Testis (tissue), 2 donors: ENCODE measurements around the gene COL23A1.
"Not testable (repeated sequence)": the region's sequence is repeated elsewhere in the genome, so short reads cannot be mapped to it uniquely, and the experiment has no call there.

Experiments used
- POLR2A ChIP-seq: fragments of 450-650 bp; IDR thresholded peaks from one replicate; pipeline ENCODE4 v1.6.1; 2017; ENCODE audit warnings: antibody characterized with exemption, mild to moderate bottlenecking, moderate library complexity
- TF ChIP-seq, protein P1 (sequence below), 3 experiments: fragments of 450-650 bp in 2 of 3; fragments of 200-600 bp in 1 of 3; sonication (generic) in 1 of 3; IDR thresholded peaks; one replicate each; pipeline ENCODE4 v1.5.1; 2016 to 2019; ENCODE audit warnings: antibody characterized with exemption in 3 of 3, mild to moderate bottlenecking in 2 of 3, moderate library complexity in 1 of 3

DNA sequence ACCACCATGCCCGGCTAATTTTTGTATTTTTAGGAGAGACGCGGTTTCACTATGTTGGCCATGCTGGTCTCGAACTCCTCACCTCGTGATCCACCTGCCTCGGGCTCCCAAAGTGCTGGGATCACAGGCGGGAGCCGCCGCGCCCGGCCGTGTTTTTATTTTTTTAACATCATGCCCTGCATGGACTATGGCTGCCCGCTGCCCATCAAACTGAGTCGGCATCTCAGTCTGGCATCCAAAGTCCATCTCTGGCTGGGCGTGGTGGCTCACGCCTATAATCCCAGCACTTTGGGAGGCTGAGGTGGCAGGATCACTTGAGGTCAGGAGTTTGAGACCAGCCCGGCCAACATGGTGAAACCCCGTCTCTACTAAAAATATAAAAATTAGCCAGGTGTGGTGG is 336.6 kb downstream of the COL23A1 start:
- TF ChIP-seq, protein P1, sequence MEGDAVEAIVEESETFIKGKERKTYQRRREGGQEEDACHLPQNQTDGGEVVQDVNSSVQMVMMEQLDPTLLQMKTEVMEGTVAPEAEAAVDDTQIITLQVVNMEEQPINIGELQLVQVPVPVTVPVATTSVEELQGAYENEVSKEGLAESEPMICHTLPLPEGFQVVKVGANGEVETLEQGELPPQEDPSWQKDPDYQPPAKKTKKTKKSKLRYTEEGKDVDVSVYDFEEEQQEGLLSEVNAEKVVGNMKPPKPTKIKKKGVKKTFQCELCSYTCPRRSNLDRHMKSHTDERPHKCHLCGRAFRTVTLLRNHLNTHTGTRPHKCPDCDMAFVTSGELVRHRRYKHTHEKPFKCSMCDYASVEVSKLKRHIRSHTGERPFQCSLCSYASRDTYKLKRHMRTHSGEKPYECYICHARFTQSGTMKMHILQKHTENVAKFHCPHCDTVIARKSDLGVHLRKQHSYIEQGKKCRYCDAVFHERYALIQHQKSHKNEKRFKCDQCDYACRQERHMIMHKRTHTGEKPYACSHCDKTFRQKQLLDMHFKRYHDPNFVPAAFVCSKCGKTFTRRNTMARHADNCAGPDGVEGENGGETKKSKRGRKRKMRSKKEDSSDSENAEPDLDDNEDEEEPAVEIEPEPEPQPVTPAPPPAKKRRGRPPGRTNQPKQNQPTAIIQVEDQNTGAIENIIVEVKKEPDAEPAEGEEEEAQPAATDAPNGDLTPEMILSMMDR (IDR thresholded peaks at IDR 0.05), result not testable (repeated sequence)
- not testable (repeated sequence) for TF ChIP-seq POLR2A
